GM18861 (cell line): ENCODE data around the gene TUBGCP5.
A peak's percentile ranks its signal among the peaks of the same experiment; 100 is the strongest.
"Not testable (repeated sequence)": the region's sequence is repeated elsewhere in the genome, so short reads cannot be mapped to it uniquely, and the experiment has no call there.

Experiments used
- ATAC-seq: cut with Tn5 transposase; IDR thresholded peaks from one replicate; pipeline ENCODE4 v1.9.1; 2021; ENCODE audit not compliant: unreplicated experiment

The TUBGCP5 gene

DNA sequence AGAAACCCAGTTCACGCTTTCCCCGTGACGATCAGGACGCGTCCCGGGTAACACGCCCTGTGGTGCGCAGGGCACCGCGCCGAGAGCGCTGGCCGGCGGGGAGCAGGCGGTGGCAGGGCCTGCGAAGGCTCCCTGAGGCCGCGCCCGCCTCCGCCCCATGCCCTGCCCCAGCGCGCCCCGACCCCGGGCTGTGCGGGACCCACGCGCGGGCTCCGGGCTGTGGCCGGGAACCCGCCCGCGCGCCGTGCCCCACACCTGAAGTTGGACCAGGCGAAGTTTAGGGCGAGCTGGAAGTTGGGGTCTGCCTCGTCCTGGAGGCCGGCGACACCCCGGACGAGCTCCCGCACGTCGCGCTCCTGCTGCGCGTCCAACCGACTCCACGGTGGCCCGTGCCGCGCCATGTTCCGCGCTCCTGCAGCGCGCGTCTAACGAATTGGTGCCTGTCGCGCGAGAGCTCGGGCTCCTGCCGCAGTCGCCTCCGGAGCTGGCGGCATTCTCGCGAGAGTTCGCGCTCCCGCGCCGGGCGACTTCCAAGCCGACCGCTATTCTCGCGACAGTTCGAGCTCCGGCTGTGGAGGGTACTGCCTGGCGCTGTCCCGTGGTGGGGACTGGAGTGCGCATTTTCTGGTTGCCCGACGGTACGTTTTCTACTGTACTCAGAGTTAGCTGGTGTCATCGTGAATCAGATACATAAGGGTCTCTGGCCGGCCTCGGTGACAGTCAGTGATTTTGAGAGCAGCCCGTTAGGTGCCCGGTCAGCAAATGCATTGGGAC lies at the start of gene TUBGCP5:
Gene TUBGCP5 (minus strand): TSS at position 427 of the 774 bp plus-strand sequence. CDS start 26 bp downstream, at position 401.
- peak; percentile 92 for ATAC-seq

DNA sequence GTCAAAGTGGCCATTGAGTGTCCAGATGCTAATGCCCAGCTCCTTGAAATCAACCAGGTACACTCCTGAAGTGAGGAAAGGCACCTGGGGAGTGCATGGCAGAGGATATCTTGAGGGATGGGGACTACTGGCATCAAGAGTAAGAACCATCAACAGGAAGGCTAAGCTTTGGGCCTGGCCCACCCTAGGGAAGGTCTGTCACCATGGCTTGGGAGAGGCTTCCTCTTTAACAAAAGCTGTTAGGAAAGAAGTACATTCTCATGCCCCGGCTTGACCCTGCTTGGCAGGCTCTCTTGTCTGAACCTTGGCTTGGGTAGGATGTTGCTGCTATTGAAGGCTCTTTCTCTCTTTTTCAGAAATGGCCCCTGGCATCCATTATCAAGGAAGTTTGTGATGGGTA lies 43.7 kb upstream of the TUBGCP5 start:
- ATAC-seq: no peak

DNA sequence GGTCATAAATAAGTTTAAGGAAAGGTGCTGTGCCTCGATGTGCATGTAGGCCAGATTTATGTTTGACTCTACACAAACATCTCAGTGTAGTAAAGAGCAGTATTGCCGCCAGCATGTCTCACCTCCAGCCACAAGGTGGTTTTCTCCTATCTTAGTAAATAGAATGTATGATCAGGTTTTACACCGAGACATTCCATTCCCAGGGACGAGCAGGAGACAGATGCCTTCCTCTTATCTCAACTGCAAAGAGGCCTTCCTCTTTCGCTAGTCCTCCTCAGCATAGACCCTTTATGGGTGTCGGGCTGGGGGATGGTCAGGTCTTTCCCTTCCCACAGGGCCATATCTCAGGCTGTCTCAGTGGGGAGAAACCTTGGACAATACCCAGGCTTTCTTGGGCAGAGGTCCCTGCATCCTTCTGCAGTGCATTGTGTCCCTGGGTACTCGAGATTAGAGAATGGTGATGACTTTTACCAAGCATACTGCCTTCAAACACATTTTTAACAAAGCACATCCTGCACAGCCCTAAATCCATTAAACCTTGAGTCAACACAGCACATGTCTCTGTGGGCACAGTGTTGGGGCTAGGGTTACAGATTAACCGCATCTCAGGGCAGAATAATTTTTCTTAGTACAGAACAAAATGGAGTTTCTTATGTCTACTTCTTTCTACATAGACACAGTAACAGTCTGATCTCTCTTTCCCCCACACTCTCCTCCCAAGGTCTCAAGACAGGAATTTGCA lies 42.8 kb upstream of the TUBGCP5 start:
- not testable (repeated sequence) for ATAC-seq

DNA sequence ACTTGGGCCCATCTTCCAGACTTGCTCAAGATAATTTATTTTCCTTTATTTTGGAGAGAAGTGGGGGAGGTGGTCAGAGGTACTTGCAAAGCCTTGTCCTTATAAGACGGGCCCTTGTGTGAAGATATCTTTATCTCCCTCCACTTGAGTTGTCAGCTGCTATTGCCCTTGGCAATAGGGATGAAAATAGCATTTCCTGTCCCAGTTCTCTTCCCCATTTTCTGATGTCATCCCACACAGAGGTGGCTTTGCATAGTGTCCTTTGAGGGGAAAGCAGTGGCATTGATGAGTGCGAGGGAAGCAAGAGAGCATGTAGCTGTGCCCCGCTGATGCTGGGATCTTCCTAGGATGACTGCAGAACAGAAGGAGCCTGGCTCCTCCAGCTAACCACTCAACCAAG lies 41.9 kb upstream of the TUBGCP5 start:
- no peak for ATAC-seq

DNA sequence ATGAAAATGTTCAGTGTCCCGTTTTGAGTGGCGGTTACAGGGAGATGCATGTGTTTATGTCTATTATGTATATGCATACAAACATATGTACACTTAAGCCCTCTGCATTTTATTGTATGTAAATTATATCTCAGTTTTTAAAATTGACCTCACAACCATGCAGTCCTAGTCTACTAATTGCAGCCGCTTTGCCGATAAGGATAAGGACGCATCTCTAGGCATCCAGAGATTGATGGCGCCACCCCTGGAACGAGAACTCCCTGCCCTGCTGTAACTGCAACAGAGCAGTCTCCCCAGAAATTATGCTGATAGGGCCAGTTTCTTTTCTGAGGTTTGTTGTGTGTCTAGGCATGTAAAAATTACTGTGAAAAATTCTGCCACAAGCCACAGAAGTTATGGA lies 40.4 kb upstream of the TUBGCP5 start:
- no peak for ATAC-seq

DNA sequence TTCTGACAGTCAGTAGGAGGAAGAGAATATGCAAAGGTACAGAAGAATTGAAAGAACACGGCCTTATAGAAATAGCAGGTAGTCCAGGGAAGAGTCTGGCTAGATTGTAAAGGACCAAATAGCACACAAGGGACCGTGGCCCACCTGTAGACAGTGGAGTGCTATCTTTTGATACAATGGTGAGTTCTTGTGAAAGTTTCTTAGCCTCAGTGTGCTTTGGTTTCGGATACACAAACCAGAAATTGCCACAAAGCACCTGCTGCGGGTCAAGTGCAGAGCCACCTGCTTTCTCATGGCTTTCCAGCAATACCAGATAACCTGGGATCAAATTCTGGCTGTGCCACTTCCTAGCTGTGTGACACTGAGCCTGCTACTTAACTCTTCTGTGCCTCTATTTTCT lies 36.6 kb upstream of the TUBGCP5 start:
- no peak for ATAC-seq

DNA sequence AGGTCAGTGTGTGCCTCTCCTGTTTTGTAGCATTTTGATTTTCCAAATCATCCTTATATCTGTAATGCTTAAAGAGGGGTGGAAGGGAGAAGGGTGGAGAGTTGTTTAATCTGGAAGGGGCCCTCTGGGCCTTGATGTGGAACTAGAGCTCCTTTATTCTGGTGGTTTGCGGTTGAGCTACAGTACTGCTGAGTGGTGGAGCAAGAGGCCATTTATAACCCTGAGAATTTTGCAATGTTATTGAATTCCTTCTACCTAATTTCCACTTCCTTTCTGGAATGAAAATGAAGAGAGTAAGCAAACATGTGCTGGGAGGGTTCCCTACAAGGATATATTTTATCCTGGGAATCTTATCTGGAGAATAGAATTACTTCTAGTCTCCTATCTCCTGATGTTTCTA lies 35.3 kb upstream of the TUBGCP5 start:
- ATAC-seq: no peak

DNA sequence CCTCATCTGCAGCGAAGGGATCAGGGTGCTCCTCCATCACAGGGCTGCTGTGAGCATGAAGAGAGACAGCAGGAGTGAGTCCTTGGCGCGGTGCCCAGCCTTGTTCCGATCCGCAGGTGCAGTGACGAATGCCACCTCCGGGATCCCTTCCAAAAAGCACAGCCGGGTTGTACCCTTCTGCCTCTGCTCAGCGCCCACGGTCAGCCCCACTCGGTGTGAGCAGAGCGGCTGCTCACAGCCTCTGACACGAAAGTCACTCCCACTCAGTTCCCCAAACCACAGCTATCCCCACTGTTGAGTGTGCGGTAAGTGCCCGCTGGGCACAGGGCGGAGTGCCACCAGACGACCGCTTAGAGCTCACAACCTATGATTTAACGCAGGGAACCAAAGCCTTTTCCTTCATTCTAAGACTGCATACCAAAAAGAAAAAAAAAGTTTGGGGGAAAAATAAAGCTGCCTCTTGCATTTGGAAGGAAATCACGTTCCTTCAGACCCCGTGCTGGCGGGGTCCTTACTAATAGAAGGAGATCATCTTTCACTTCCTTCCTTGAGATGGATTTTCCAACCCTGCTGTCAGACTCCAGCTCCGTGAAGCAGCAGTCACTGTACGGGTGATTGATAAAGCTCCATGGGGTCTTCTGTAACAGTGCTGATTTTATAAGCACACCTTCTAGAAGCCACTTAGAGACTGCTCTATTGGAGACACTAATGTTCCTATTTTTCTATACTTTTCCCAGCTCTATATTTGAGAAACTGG lies 34.7 kb upstream of the TUBGCP5 start:
- ATAC-seq: no peak

DNA sequence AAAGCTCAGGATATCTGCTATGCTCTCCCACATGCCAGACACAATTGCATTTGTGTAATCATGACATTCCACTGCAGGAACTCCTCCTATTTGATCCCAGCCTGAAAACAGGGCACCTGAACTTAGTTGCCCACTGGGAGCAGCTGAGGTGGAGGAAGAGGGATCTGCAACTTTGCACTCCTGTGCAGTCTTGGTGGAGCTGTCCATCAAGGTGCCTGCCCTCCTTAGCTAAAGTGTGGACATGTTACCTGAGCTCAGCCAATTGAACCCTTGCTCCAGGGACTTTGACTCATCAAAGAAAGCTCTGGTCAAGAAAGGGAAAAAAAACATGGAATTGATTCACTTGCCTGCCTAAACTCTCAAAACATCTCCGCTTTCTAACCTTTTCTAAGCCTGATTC lies 33.3 kb upstream of the TUBGCP5 start:
- no peak for ATAC-seq

DNA sequence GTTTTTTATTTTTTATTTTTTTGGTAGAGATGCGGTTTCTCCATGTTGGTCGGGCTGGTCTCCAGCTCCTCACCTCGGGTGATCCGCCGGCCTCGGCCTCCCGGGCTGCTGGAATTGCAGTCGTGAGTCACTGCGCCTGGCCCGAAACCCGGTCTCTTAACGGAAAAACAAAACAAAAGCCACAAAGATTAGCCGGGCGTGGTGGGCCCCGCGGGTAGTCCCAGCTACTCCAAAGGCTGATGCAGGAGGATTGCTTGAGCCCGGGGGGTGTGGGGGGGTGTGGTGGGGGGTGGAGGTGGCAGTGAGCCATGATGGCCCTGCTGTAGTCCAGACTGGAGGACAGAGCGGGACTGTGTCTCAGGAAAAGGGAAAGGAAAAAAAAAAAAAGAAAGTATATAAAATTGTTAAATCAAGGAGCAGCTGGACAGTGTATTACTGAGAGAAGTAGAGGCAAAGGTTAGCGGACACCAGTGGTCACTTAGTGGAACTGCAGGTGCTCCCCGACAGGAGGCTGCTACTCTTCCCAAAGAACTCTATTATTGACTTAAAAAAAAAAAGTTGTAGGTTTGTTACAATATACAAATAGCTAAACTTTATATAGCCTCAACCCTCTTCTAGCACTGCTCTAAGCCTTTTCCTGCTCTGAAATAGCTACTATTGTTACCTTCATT lies 30.3 kb upstream of the TUBGCP5 start:
- no peak for ATAC-seq

DNA sequence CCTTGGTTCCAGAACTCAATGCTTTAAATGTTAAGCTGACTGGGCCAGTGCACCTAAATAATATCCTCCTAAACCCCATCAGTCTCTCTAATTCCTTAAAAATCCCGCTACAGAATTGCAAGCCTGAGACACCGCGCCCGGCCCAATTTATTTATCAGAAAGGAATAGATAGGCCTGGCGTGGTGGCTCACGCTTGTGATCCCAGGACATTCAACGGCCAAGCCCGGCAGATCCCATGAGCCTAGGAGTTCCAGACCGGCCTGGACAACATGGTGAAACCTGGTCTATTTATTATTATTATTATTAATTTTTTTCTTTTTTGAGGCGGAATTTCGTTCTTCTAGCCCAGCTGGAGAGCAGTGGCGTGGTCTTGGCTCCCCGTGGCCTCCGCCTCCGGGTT lies 28.0 kb upstream of the TUBGCP5 start:
- ATAC-seq: no peak

DNA sequence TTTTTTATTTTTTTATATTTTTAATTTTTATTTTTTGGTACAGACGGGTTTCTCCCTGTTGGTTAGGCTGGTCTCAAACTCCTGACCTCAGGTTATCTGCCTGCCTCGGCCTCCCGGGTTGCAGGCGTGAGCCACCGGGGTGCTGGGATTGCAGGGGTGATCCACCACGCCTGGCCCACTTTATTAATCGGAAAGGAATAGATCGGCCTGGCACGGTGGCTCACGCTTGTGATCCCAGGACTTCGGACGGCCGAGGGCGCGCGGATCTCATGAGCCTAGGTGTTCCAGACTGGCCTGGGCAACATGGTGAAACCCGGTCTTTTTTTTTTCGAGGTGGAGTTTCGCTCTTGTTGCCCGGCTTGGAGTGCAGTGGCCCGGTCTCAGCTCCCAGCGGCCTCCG lies 26.5 kb upstream of the TUBGCP5 start:
- ATAC-seq: no peak

DNA sequence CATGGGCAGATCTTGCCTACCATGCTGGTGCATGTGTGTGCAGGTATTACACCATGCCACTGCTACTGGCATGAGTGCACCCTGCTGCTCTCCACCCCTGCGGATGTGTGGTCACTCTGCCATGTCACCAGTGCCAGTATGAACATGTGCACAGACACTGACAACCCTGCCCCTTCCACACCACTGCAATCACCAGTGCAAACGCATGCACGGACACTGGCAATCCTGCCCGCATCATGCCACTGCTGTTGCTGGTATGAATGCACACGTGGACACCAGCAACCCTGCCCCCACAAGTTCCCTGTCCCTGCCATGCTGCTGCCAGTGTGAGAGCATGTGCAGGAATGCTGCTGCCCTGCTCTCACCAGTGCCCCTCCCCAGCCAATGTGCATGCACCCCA lies 24.8 kb upstream of the TUBGCP5 start:
- no peak for ATAC-seq

DNA sequence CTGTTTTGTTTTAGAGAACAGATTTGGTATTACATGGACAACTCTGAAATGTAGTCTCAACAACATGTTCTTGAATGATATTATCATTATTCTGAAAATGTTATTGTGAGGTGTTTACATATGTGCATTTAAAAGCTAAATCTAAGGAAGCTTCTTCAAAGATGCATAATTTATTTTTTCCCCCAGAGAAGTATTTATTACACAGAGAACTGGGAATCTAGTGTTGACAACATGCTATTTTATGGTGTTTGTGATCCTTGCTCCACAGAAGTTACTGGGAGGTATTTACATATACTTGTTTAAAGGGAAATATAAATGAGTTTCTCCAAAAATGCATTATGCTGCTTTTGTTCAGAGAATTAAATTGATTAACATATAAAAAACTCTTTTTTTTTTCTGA lies 18.3 kb upstream of the TUBGCP5 start:
- ATAC-seq: no peak

DNA sequence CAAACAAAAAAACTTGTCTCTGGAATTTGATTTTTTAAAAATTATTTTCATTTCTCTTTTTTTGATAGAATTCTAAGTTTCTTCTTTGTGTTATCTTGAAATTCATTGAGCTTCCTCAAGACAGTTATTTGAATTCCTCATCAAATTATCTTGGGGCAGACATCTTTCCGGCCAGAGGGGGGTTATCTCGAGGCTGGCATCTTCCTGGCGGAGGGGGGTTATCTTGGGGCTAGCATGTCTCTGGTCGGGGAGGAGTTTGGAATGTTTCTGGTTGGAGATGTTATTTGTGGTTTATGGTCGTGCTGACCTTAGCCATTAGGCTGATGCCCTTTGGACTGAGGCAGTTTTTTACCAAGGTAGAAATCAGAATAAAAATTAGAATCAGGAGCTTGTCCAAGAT lies 15.9 kb upstream of the TUBGCP5 start:
- no peak for ATAC-seq

DNA sequence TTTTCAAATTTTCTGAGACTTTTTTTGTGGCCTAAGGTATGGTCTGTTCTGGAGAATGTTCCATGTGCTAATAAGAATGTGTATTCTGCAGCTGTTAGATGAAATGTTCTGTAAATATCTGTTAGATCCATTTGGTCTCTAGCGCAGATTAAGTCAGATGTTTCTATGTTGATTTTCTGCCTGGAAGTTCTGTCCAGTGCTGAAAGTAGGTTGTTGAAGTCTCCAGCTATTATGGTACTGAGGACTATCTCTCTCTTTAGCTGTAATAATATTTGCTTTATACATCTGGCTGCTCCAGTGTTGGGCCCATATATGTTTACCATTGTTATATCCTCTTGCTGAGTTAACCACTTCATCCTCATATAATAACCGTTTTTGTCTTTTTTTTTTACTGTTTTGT lies 13.2 kb upstream of the TUBGCP5 start:
- ATAC-seq: no peak

DNA sequence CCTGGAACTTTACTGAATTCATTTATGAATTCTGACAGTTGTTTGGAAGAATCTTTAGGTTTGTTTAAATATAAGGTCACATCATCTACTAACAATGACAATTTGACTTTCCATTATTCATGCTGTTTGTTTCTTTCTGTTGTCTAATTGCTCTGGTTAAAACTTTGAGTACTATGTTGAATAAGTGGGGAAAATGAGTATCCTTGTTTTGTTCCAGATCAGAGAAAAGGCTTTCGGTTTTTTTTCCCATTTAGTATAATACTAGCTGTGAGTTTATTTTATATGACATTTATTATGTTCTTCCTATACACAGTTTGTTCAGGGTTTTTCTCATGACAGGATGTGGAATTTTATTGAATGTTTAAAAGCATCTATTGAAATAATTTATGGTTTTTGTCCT lies 11.3 kb upstream of the TUBGCP5 start:
- ATAC-seq: no peak

DNA sequence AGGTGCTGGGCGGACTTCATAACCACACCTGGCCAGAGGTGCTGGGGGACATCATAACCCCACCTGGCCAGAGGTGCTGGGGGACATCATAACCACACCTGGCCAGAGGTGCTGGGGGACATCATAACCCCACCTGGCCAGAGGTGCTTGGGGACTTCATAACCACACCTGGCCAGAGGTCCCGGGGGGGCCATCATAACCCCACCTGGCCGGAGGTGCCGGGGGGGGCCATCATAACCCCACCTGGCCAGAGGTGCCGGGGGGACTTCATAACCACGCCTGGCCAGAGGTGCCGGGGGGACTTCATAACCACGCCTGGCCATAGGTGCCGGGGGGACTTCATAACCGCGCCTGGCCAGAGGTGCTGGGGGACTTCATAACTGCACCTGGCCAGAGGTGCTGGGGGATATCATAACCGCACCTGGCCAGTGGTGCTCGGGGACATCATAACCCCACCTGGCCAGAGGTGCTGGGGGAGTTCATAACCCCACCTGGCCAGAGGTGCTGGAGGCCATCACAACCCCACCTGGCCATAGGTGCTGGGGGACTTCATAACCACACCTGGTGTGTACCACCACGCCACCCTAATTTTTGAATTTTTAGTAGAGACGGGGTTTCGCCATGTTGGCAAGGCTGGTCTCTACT lies 10.7 kb upstream of the TUBGCP5 start:
- ATAC-seq: no peak

DNA sequence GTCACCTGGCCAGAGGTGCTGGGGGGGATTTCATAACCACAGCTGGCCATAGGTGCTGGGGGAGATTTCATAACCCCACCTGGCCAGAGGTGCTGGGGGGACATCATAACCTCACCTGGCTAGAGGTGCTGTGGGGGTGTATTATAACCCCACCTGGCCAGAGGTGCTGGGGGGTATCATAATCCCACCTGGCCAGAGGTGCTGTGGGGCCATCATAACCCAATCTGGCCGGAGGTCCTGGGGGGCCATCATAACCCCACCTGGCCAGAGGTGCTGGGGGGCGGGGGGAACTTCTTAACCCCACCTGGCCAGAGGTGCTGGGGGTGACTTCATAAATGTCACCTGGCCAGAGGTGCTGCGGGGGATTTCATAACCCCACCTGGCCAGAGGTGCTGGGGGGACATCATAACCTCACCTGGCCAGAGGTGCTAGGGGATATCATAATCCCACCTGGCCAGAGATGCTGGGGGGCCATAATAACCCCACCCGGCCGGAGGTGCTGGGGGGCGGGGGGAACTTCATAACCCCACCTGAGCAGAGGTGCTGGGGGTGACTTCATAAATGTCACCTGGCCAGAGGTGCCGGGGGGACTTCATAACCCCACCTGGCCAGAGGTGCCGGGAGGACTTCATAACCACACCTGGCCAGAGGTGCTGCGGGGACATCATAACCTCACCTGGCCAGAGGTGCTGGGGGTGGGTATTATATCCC lies 9.4 kb upstream of the TUBGCP5 start:
- ATAC-seq: not testable (repeated sequence)

DNA sequence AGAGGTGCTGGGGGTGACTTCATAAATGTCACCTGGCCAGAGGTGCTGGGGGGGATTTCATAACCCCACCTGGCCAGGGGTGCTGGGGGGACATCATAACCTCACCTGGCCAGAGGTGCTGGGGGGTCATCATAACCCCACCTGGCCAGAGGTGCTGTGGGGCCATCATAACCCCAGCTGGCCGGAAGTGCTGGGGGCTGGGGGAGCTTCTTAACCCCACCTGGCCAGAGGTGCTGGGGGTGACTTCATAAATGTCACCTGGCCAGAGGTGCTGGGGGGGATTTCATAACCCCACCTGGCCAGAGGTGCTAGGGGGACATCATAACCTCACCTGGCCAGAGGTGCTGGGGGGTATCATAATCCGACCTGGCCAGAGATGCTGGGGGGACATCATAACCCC lies 4.6 kb upstream of the TUBGCP5 start:
- ATAC-seq: not testable (repeated sequence)
